Right lobe of liver (tissue), 4 donors: Measurements from ENCODE around the gene SPECC1L.

Experiments
- POLR2A ChIP-seq: fragments of 450-650 bp; IDR thresholded peaks from one replicate; pipeline ENCODE4 v1.6.1; 2017; ENCODE audit warnings: antibody characterized with exemption, mild to moderate bottlenecking
- TF ChIP-seq, protein P1 (sequence below), 4 donors: fragments of 200-600 bp in 3 of 4; fragments of 450-650 bp in 1 of 4; IDR thresholded peaks; one replicate each; pipeline versions ENCODE4 v1.5.1 to v1.8.0; 2016 to 2022; ENCODE audit warnings: antibody characterized with exemption in 4 of 4, mild to moderate bottlenecking in 2 of 4
- donor health status: DM: no; HTN: no; CAD: no.
- donor health status: DM: no; HTN: no; CAD: no.
- donor health status: DM: no; HTN: yes; CAD: no.

DNA sequence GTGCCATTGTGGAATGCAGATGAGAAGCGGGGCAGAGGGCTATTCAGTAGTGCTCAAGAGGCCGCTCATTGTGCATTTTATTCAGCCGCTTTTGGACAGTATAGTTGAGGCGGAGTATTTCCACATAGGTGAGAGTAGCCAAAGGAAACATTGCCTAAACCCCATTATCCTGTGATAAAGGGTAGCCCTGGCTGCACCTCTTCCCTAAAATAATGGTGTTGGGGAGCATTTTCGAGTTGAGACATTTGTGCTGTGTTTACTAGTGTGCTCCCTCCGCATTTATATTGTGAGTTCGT, 68.8 kb downstream of the SPECC1L start:
- TF ChIP-seq, protein P1, sequence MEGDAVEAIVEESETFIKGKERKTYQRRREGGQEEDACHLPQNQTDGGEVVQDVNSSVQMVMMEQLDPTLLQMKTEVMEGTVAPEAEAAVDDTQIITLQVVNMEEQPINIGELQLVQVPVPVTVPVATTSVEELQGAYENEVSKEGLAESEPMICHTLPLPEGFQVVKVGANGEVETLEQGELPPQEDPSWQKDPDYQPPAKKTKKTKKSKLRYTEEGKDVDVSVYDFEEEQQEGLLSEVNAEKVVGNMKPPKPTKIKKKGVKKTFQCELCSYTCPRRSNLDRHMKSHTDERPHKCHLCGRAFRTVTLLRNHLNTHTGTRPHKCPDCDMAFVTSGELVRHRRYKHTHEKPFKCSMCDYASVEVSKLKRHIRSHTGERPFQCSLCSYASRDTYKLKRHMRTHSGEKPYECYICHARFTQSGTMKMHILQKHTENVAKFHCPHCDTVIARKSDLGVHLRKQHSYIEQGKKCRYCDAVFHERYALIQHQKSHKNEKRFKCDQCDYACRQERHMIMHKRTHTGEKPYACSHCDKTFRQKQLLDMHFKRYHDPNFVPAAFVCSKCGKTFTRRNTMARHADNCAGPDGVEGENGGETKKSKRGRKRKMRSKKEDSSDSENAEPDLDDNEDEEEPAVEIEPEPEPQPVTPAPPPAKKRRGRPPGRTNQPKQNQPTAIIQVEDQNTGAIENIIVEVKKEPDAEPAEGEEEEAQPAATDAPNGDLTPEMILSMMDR (IDR thresholded peaks at IDR 0.05) = no peak
- no peak for TF ChIP-seq POLR2A
